ENCODE data around the gene CCDC30. TPM values are rescaled to one million over a fixed set of nuclear protein-coding genes. Genes with fewer than 3 reads are reported as not detected.

CCDC30 gene
- total RNA-seq, 4 donors from 2014 or later: 1.8 to 29.4 (median 7.4) TPM

DNA sequence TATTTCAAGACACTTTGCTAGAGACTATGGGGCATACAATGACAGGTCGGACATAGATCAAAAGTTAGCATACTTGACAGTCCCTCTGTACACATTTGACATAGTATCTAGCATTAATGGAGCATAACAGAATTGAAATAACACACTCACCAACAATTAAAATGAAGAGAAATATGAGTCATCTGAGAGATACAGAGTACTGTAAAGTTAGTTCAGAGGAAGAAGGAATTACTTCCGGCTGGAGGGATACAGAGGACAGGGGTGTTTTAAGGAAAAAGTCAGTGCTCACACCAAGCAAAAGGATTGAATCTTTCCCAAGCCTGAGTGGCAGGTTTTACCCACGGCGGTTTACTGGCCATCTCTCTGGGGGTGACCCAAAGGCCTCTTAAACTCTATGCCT lies 9.7 kb upstream of the CCDC30 start:
- Histone ChIP-seq H3K27ac (no peak overlapping the region), H3K36me3 (peaks cover 0 to under 1% (median 0%) of the 10 kb centered on the region in 3 donors), H3K9me3 (no peaks in the 10 kb centered on the region), H3K4me3 (no peak overlapping the region), H3K4me1 (peaks cover 0 to 20% (median 3%) of the 10 kb centered on the region in 4 donors), H3K27me3 (no peaks in the 10 kb centered on the region)
- DNase-seq: no peak
- no peak for TF ChIP-seq POLR2A (IDR thresholded peaks at IDR 0.05)
- no peak for TF ChIP-seq CTCF (IDR thresholded peaks at IDR 0.05)

- no peak overlapping the region for H3K4me3 ChIP-seq
- H3K4me1 ChIP-seq: peaks cover 0 to 22% (median 3%) of the 10 kb centered on the region in 4 donors
- DNase-seq: no peak
- no peaks in the 10 kb centered on the region for H3K9me3 ChIP-seq
- H3K27me3 ChIP-seq: no peaks in the 10 kb centered on the region
- H3K27ac ChIP-seq: no peak overlapping the region
- TF ChIP-seq POLR2A (IDR thresholded peaks at IDR 0.05) (no peak), CTCF (IDR thresholded peaks at IDR 0.05) (no peak)
- H3K36me3 ChIP-seq: peaks cover 0 to 11% (median 0%) of the 10 kb centered on the region in 3 donors
Measured at GRCh38 chr1:42454403-42454802, 8.7 kb upstream of the CCDC30 start.

GRCh38 chr1:42456010-42456753 lies 6.9 kb upstream of the CCDC30 start, which contains the start of the genes PPCS and ZMYND12:
Gene PPCS (plus strand): TSS chr1:42456543. CDS start chr1:42456566, 23 bp downstream.
Gene ZMYND12 (minus strand): TSS chr1:42456022. CDS start chr1:42455997, 25 bp downstream.
- peaks cover 0 to 28% (median 0%) of the 10 kb centered on the region in 3 donors for H3K36me3 ChIP-seq
- H3K4me3 ChIP-seq: peak within 1 kb of the TSS; percentile 85 to 98 (median 95)
- TF ChIP-seq CTCF (IDR thresholded peaks at IDR 0.05): peak in 5 of 6 experiments; percentile 11 to 61 (median 52)
- TF ChIP-seq POLR2A (IDR thresholded peaks at IDR 0.05): peak; percentile 56 to 81
- H3K27ac ChIP-seq: peak within 1 kb of the TSS; percentile 87 to 98 (median 96)
- H3K27me3 ChIP-seq: no peaks in the 10 kb centered on the region
- peak; percentile 91 to 96 (median 92) for DNase-seq
- H3K9me3 ChIP-seq: no peaks in the 10 kb centered on the region
- H3K4me1 ChIP-seq: peaks cover 0 to 22% (median 3%) of the 10 kb centered on the region in 4 donors

DNA sequence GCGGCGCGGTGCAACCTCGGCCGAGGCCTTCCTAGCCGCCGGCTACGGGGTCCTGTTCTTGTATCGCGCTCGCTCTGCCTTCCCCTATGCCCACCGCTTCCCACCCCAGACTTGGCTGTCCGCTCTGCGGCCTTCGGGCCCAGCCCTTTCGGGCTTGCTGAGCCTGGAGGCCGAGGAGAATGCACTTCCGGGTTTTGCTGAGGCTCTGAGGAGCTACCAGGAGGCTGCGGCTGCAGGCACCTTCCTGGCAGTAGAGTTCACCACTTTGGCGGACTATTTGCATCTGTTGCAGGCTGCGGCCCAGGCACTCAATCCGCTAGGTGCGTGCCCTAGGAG lies 6.4 kb upstream of the CCDC30 start:
- no peaks in the 10 kb centered on the region for H3K27me3 ChIP-seq
- H3K9me3 ChIP-seq: no peaks in the 10 kb centered on the region
- H3K27ac ChIP-seq: peak overlapping the region; percentile 87 to 98 (median 96)
- peaks cover 0 to 22% (median 3%) of the 10 kb centered on the region in 4 donors for H3K4me1 ChIP-seq
- peak in 2 of 3 donors; percentile 64 to 83 for DNase-seq
- TF ChIP-seq POLR2A (IDR thresholded peaks at IDR 0.05) (no peak), CTCF (IDR thresholded peaks at IDR 0.05) (no peak)
- H3K36me3 ChIP-seq: peaks cover 0 to 28% (median 0%) of the 10 kb centered on the region in 3 donors
- peak overlapping the region; percentile 85 to 98 (median 95) for H3K4me3 ChIP-seq

DNA sequence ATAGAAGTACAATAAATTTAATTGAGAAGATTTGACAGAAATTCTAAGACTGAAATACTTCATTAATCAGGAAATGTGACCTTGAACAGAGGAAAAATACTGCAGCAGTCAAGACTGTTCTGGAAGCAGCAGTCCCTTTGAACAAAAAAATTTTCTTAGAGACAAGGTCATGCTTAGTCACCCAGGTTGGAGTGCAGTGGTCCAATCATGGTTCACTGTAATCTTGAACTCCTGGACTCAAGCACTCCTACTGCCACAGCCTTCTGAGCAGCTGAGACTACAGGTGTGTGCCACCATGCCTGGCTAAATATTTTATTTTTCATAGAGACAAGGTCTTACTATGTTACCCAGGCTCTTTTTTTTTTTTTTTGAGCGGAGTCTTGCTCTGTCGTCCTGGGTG lies 1.9 kb upstream of the CCDC30 start:
- Histone ChIP-seq H3K36me3 (peaks cover 0 to 28% (median 0%) of the 10 kb centered on the region in 3 donors), H3K4me3 (no peak overlapping the region), H3K27ac (no peak overlapping the region), H3K27me3 (no peaks in the 10 kb centered on the region), H3K9me3 (no peaks in the 10 kb centered on the region), H3K4me1 (peaks cover 0 to 30% (median 7%) of the 10 kb centered on the region in 4 donors)
- no peak for DNase-seq
- TF ChIP-seq CTCF (IDR thresholded peaks at IDR 0.05): no peak
- TF ChIP-seq POLR2A (IDR thresholded peaks at IDR 0.05): no peak
